SU-DHL-6 (cell line): ENCODE data around the gene PLXNA2.

Source experiments
- CTCF ChIP-seq: fragments of 200-600 bp; sonication (generic); IDR thresholded peaks from one replicate; pipeline ENCODE4 v1.5.1; 2017; ENCODE audit warnings: antibody characterized with exemption, mild to moderate bottlenecking, low read length, moderate library complexity; ENCODE audit not compliant: insufficient read depth, poor library complexity, severe bottlenecking
- EZH2phosphoT487 ChIP-seq: fragments of 200-600 bp; sonication (generic), shearing (Covaris generic); conservative IDR thresholded peaks from 2 replicates; pipeline ENCODE4 v1.6.1; 2018; ENCODE audit warnings: mild to moderate bottlenecking, antibody characterized with exemption, low read length, moderate library complexity, mixed read lengths

- TF ChIP-seq CTCF: no peak
- no peak for TF ChIP-seq EZH2phosphoT487
Measured at GRCh38 chr1:208165659-208166058, 78.5 kb downstream of the PLXNA2 start.
